ENCODE results near the gene LGI2.

- TF ChIP-seq EZH2 (IDR thresholded peaks at IDR 0.05; ENCODE audit: borderline replicate concordance, low read depth, low read length, poor library complexity, severe bottlenecking) (no peak), CTCF (conservative IDR thresholded peaks at IDR 0.05; ENCODE audit: low read depth, low read length) (no peak)
Observed at GRCh38 chr4:25075129-25075528, 44.4 kb upstream of the LGI2 start.

Measured in A673 (cell line).